K562 (cell line): Measurements from ENCODE around the gene GPATCH2.

ENCODE experiments used
- FOS ChIP-seq: IDR thresholded peaks from 3 replicates; pipeline ENCODE4 v1.6.1; 2011; ENCODE audit not compliant: insufficient read length; ENCODE audit errors: extremely low read depth
- GATA2 ChIP-seq: sonication (generic); formaldehyde crosslinking; IDR thresholded peaks from 2 replicates; pipeline ENCODE4 v1.4.0; 2020; ENCODE audit warnings: mild to moderate bottlenecking, missing genetic modification reagents
- SP2 ChIP-seq: IDR thresholded peaks from 2 replicates; pipeline ENCODE4 v1.6.1; 2011; ENCODE audit warnings: mild to moderate bottlenecking, low read depth, low read length, moderate library complexity; ENCODE audit not compliant: poor library complexity, severe bottlenecking; ENCODE audit errors: extremely low read depth

GRCh38 chr1:217433664-217434063 lies 197.2 kb downstream of the GPATCH2 start:
- TF ChIP-seq SP2 = no peak
- no peak for TF ChIP-seq FOS
- TF ChIP-seq GATA2 (CRISPR knock-in tag) = no peak
